A172 (cell line): ENCODE results near the gene FLT3LG. TPM values are rescaled to one million over a fixed set of nuclear protein-coding genes. Genes with fewer than 3 reads are reported as not detected.
A peak's percentile ranks its signal among the peaks of the same experiment; 100 is the strongest.

Experiments used
- DNase-seq: peaks from one replicate; pipeline ENCODE4 v3.0.0-alpha.2; 2015; ENCODE audit warnings: low spot score
- total RNA-seq: library from RNA; depleted of rRNA; stranded (reverse); fragments of >200 nt; shearing (Covaris generic); gene quantifications from 2 replicates; pipeline ENCODE4 v1.2.3, GENCODE V29; 2014

FLT3LG gene
- total RNA-seq, 1 experiment from 2014 or later = 6.2 TPM

- no peak for DNase-seq
These were observed 14.2 kb downstream of the FLT3LG start for GRCh38 chr19:49488046-49488862.

GRCh38 chr19:49488863-49489537, 15.0 kb downstream of the FLT3LG start:
- DNase-seq = no peak

GRCh38 chr19:49489601-49490167, 15.7 kb downstream of the FLT3LG start:
- DNase-seq = no peak

- DNase-seq = no peak
These were observed 16.4 kb downstream of the FLT3LG start for GRCh38 chr19:49490287-49491029.

GRCh38 chr19:49491030-49491803, 17.2 kb downstream of the FLT3LG start:
- DNase-seq = no peak

GRCh38 chr19:49491804-49492572, 18.0 kb downstream of the FLT3LG start:
- DNase-seq = no peak

- DNase-seq = no peak
These were observed 18.8 kb downstream of the FLT3LG start for GRCh38 chr19:49492573-49493405.

DNA sequence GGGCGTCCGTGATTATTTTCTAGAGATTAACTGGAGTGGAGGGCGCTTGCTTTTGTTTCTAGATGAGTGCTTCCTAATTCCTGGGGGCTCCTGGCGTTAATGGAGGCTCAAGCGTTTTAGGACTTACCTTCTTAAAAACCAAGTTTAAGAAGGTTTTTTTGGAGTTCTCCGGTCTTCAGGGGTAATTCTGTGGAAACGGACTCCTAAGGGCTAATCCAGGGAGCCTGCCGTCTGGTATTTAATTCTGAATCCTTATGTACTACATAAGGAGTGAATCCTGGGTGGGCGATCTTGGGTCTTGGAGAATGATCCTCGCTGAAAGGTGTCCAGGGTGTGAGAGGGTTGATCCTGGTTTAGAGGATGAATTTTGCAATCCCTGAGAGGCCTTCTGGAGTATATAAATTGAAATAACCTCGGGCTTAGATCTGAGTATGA, 22.6 kb downstream of the FLT3LG start:
- DNase-seq = no peak

- peak; percentile 55 for DNase-seq
These were observed 23.2 kb downstream of the FLT3LG start for GRCh38 chr19:49497047-49497788.

- DNase-seq = no peak
These were observed 23.7 kb downstream of the FLT3LG start for GRCh38 chr19:49497789-49498103.

GRCh38 chr19:49498475-49498874, 24.5 kb downstream of the FLT3LG start:
- DNase-seq = no peak

DNA sequence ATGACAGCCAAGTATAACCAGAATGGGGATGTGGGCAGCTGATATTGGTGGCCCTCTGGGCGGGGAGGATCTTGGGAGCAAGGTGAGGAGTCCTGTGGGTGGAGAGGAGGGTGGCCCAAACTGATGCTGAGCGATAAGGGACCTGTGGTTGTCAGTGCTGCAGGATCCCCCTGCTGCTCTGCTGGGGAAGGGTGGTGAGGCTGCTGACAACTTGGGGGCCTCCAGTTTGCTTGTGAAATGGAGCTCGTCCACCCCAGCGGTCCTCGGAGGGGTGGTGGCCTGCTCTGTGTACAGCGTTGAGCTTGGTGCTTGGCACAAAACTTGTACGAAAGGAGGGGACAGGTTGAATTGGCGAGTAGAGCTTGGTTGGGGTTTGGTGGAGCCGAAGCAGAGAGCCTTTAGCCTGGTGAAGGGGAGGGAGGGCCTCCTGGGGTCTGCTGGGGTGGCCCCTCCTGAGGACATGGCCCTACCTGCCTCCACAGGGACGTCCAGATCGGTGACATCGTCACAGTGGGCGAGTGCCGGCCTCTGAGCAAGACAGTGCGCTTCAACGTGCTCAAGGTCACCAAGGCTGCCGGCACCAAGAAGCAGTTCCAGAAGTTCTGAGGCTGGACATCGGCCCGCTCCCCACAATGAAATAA, 25.1 kb downstream of the FLT3LG start:
- DNase-seq = no peak

DNA sequence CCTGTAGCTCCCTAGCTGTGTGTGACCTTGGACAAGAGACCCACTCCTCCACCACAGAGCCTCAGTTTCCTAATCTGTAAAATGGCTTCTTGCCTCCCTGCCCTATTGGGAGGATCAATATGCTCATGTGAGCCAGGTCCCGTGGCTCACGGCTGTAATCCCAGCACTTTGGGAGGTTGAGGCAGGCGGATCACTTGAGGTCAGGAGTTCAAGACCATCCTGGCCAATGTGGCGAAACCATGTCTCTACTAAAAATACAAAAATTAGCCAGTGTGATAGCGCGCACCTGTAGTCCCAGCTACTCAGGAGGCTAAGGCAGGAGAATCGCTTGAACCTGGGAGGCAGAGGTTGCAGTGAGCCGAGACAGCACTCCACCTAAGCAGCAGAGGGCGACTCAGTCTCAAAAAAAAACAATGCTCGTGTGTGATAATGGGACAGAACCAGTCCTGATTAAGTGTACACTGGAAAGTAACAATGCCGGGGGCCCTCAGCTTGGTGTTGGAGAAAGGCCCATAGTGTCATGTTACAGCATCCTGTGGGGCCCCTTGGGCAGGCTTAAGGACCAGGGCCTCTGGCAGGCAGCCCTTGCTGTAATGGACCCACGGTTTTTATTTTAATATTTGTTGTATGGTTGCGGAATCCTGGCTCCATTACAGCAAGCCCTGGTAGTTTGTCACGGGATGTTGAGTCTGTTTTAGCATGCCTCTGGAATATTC, 29.0 kb downstream of the FLT3LG start:
- peak; percentile 64 for DNase-seq

DNA sequence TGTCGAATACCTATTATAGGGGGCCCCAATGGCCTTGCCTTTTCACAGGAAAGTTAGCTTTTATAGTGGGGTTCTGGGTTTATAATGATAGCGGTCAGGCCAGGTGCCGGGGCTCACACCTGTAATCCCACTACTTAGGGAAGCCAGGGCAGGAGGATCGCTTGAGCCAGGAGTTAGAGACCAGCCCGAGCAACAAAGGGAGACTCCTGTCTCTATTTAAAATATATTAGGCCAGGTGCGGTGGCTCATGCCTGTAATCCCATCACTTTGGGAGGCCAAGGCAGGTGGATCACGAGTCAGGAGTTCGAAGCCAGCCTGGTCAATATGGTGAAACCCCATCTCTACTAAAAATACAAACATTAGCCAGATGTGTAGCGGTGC, 29.6 kb downstream of the FLT3LG start:
- no peak for DNase-seq

GRCh38 chr19:49506575-49507105, 32.6 kb downstream of the FLT3LG start:
- peak; percentile 35 for DNase-seq

- DNase-seq = no peak
These were observed 33.9 kb downstream of the FLT3LG start for GRCh38 chr19:49507803-49508494.
